Mesothelial cell of epicardium (in vitro differentiated cells): ENCODE measurements around the gene OXCT1. TPM values are rescaled to one million over a fixed set of nuclear protein-coding genes. Genes with fewer than 3 reads are reported as not detected.

Experiments used
- DNase-seq, 2 experiments: peaks; one replicate each; pipeline ENCODE4 v3.0.0; 2021; ENCODE audit warnings: low spot score in 2 of 2; ENCODE audit not compliant: unreplicated experiment in 2 of 2
- H3K27ac Mint-ChIP-seq: 2 replicates; pipeline ENCODE4 v1.8.0; 2021; ENCODE audit warnings: mixed read lengths
- H3K27me3 Mint-ChIP-seq: 2 replicates; pipeline ENCODE4 v1.8.0; 2021; ENCODE audit warnings: low read depth, mixed read lengths
- H3K36me3 Mint-ChIP-seq: 2 replicates; pipeline ENCODE4 v1.8.0; 2021; ENCODE audit warnings: mixed read lengths
- H3K4me1 Mint-ChIP-seq: 2 replicates; pipeline ENCODE4 v1.8.0; 2021; ENCODE audit warnings: mixed read lengths
- H3K4me3 Mint-ChIP-seq: 2 replicates; pipeline ENCODE4 v1.8.0; 2021; ENCODE audit warnings: mild to moderate bottlenecking, moderate library complexity, mixed read lengths
- H3K9me3 Mint-ChIP-seq: 2 replicates; pipeline ENCODE4 v1.8.0; 2021; ENCODE audit warnings: mixed read lengths
- total RNA-seq: library from RNA; stranded (reverse); gene quantifications from 3 replicates; pipeline ENCODE4 v1.2.1, GENCODE V29; 2021
- TF ChIP-seq, protein P1 (sequence below): fragments of 200-600 bp; sonication (generic); IDR thresholded peaks from one replicate; pipeline ENCODE4 v1.5.0; 2021; ENCODE audit warnings: antibody characterized with exemption; ENCODE audit not compliant: unreplicated experiment

Gene OXCT1
- total RNA-seq, 1 donor from 2014 or later, result 21.2 TPM

GRCh38 chr5:41683181-41683580 is 187.0 kb downstream of the OXCT1 start:
- no peak for DNase-seq
- Mint-ChIP-seq H3K4me1 (no peaks in the 10 kb centered on the region), H3K36me3 (no peaks in the 10 kb centered on the region), H3K9me3 (peaks cover 15% of the 10 kb centered on the region), H3K27me3 (peaks cover 8% of the 10 kb centered on the region), H3K4me3 (no peak overlapping the region), H3K27ac (no peak overlapping the region)
- TF ChIP-seq, protein P1, sequence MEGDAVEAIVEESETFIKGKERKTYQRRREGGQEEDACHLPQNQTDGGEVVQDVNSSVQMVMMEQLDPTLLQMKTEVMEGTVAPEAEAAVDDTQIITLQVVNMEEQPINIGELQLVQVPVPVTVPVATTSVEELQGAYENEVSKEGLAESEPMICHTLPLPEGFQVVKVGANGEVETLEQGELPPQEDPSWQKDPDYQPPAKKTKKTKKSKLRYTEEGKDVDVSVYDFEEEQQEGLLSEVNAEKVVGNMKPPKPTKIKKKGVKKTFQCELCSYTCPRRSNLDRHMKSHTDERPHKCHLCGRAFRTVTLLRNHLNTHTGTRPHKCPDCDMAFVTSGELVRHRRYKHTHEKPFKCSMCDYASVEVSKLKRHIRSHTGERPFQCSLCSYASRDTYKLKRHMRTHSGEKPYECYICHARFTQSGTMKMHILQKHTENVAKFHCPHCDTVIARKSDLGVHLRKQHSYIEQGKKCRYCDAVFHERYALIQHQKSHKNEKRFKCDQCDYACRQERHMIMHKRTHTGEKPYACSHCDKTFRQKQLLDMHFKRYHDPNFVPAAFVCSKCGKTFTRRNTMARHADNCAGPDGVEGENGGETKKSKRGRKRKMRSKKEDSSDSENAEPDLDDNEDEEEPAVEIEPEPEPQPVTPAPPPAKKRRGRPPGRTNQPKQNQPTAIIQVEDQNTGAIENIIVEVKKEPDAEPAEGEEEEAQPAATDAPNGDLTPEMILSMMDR, result no peak

DNA sequence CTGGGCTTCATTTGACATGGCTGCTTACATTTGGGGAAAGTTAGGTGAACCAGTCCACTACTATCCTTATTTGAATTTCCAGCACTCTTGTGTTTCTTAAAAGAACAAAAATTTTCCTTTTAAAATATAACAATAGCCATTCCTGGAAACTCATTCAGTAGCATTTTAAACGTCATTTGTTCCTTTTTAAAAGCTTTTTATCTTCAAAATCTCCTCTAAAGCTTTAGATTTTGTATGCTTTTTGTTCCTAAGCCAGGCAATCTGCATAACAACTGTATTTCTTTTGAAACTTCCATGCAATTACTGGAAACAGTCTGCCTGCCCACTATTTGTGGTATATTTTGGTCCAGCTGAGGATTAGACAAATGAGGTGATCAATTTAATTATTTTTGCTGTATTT is 187.6 kb downstream of the OXCT1 start:
- Mint-ChIP-seq H3K4me3 (no peak overlapping the region), H3K27me3 (peaks cover 5% of the 10 kb centered on the region), H3K4me1 (peaks cover 5% of the 10 kb centered on the region), H3K36me3 (no peaks in the 10 kb centered on the region), H3K27ac (no peak overlapping the region), H3K9me3 (peaks cover 15% of the 10 kb centered on the region)
- DNase-seq, result no peak
- TF ChIP-seq, protein P1, result no peak

GRCh38 chr5:41681840-41682239 is 188.4 kb downstream of the OXCT1 start:
- peaks cover 8% of the 10 kb centered on the region for H3K4me1 Mint-ChIP-seq
- H3K4me3 Mint-ChIP-seq, result no peak overlapping the region
- H3K27me3 Mint-ChIP-seq, result peaks cover 3% of the 10 kb centered on the region
- peaks cover 15% of the 10 kb centered on the region for H3K9me3 Mint-ChIP-seq
- no peak overlapping the region for H3K27ac Mint-ChIP-seq
- no peaks in the 10 kb centered on the region for H3K36me3 Mint-ChIP-seq
- DNase-seq, result no peak
- TF ChIP-seq, protein P1, result no peak

Other genes starting within 250 kb of the OXCT1 start
- gene RIMOC1, start 33.9 kb upstream of the OXCT1 start, total RNA-seq, result 29.2 to 30.8 TPM (median 30.0 TPM) in 3 replicates
- gene FBXO4, start 54.9 kb upstream of the OXCT1 start, total RNA-seq, result 5.6 to 6.8 TPM (median 5.9 TPM) in 3 replicates